Measurements from ENCODE around the gene KIF18B.

The KIF18B gene

DNA sequence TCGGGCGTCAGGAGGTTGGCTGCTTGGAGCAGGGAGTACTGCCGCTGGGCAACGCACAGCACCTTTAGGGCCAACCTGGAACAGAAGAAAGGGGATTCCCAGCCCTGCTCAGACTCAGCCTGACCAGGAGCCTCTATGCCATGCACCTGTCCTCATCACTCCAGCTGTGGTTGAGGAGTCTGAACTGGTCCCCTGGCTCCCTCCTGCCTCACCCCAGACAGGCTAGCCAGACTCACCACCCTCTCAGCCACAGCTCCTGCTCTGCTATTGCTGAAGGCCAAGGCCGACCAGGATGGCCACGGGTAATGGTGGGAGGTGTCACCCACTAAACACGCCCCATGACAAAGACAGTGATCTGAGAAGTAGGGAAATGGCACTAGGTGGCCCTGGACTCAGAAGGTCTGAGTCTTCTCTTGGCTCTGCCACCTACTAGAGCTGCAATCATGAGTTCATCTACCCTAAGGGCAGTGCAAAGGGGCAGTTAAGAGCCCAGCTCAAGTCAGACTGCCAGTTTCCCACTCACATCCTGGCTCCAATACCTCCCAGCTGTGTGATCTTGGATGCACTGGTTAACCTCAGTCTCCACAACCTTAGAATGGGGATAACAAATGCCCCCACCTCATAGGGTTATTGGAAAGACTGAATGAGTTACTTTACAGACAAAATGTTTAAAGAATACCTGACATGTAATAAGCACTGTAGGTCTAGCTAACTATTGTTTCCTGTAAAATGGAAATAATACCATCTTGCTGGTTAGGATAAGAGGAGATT, 18.4 kb downstream of the KIF18B start:
- POLR2A ChIA-PET = no interaction called here
- DNase-seq (ENCODE audit: extremely low spot score) = no peak
- no peak for TF ChIP-seq ZNF384 (IDR thresholded peaks at IDR 0.05)
- TF ChIP-seq FOXK2 (IDR thresholded peaks at IDR 0.05) = no peak
- no peak for TF ChIP-seq TARDBP (IDR thresholded peaks at IDR 0.05)
- TF ChIP-seq, protein P1, sequence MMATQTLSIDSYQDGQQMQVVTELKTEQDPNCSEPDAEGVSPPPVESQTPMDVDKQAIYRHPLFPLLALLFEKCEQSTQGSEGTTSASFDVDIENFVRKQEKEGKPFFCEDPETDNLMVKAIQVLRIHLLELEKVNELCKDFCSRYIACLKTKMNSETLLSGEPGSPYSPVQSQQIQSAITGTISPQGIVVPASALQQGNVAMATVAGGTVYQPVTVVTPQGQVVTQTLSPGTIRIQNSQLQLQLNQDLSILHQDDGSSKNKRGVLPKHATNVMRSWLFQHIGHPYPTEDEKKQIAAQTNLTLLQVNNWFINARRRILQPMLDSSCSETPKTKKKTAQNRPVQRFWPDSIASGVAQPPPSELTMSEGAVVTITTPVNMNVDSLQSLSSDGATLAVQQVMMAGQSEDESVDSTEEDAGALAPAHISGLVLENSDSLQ (IDR thresholded peaks at IDR 0.05) = no peak
- TF ChIP-seq ELF4 (IDR thresholded peaks at IDR 0.05) = no peak
- TF ChIP-seq L3MBTL2 (conservative IDR thresholded peaks at IDR 0.05) = no peak
- TF ChIP-seq BHLHE40 (IDR thresholded peaks at IDR 0.05; ENCODE audit: borderline replicate concordance) = no peak
- TF ChIP-seq FOXM1 (IDR thresholded peaks at IDR 0.05; ENCODE audit: borderline replicate concordance) = no peak
- no peak for TF ChIP-seq FOXA1 (IDR thresholded peaks at IDR 0.05)
- TF ChIP-seq HDGF (IDR thresholded peaks at IDR 0.05; ENCODE audit: borderline replicate concordance) = no peak
- CTCF ChIA-PET = no interaction called here

DNA sequence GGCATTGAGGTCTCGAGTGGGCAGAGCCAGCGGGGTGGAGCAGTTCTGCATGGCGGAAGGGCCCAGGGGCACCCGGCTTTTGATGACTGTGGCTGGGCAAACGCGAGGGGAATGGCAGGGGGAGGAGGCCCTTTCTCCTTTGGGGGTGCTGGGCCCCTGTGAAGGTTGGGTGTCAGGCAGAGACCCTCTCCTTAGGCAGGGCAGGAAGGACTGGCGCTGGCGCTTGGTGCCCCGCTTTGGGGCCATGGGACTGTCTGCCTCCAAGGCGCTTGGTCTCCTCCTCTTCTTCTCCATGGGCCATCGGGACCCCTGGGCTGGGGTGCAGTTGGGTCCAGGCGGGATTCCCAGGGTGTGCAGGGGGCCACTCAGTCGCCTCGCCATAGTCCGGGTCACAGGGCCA, 19.4 kb downstream of the KIF18B start:
- no peak for DNase-seq (ENCODE audit: extremely low spot score)
- ChIA-PET POLR2A (interaction anchor here (1.9 kb wide), 1 partner anchor 11 kb away, joined by 7 read pairs; no protein-coding TSS in a partner anchor), CTCF (no interaction called here)
- no peak for TF ChIP-seq FOXA1 (IDR thresholded peaks at IDR 0.05)
- no peak for TF ChIP-seq SUZ12 (IDR thresholded peaks at IDR 0.05)

DNA sequence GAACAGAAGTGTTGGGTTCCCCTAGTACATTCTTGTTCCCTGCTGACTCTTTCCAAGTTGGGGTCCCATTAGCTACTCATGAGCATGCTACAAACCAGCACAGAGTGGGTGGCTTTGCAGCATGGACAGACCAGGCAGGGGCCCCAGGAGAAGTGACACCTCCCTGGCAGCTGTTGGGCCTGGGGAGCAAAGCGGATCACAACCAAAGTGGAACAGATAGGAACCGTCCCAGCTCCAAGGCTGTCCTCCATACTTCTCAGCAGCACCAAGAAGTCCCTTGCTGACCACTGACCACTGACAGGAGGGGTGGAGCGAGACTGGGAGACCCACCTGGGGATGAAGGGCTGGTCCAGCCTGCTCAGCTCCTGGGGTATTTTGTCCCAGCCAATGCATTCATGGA, 19.9 kb downstream of the KIF18B start:
- no peak for DNase-seq (ENCODE audit: extremely low spot score)
- no peak for TF ChIP-seq SP1 (IDR thresholded peaks at IDR 0.05)
- TF ChIP-seq FOXM1 (IDR thresholded peaks at IDR 0.05; ENCODE audit: borderline replicate concordance) = no peak
- no peak for TF ChIP-seq ZNF384 (IDR thresholded peaks at IDR 0.05)
- TF ChIP-seq L3MBTL2 (conservative IDR thresholded peaks at IDR 0.05) = no peak
- TF ChIP-seq BHLHE40 (IDR thresholded peaks at IDR 0.05; ENCODE audit: borderline replicate concordance) = no peak
- TF ChIP-seq CTBP1 (IDR thresholded peaks at IDR 0.05; ENCODE audit: borderline replicate concordance) = no peak
- TF ChIP-seq SUZ12 (IDR thresholded peaks at IDR 0.05) = no peak
- TF ChIP-seq HDGF (IDR thresholded peaks at IDR 0.05; ENCODE audit: borderline replicate concordance) = no peak
- TF ChIP-seq, protein P1 (IDR thresholded peaks at IDR 0.05) = no peak
- TF ChIP-seq LEF1 (IDR thresholded peaks at IDR 0.05; ENCODE audit: borderline replicate concordance) = no peak
- TF ChIP-seq FOXA1 (IDR thresholded peaks at IDR 0.05) = no peak
- TF ChIP-seq NFRKB (IDR thresholded peaks at IDR 0.05) = no peak
- no peak for TF ChIP-seq ARNT (IDR thresholded peaks at IDR 0.05)
- CTCF ChIA-PET = no interaction called here
- POLR2A ChIA-PET = interaction anchor here (1.9 kb wide), 1 partner anchor 12 kb away, joined by 7 read pairs; no protein-coding TSS in a partner anchor

DNA sequence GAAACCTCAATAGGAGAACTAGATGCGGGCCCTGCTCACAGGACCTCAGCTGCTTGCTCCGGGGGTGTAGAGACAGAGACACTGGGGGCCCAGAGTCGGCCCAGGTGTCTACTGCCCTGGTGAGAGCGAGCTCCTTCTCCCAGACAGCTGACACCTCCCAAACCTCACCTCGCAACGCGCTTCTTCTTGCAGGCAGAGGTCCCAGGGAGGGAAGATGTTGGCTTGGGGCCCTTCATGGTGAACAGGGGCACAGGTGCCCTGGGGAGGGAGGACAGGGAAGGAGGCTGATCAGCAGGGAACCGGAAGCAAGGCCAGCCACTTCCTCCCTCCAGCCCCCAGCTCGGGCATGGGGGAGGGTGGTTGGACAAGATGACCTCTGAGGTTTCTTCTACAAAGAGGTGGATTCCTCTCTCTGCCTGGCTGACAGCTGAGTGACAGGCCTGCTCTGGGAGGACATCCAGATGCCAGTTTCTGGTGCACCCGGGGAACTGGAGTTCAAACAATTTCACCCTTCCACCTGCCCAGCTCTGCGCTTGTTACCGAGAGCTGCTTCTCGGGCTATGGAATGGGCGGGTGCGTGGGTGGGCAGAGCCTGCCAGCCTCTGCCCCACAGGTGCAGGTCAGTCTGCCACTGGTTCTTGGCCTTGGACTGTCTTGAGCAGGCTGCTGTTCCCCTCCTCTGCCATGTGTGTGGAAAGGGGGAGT, 20.6 kb downstream of the KIF18B start:
- ChIA-PET POLR2A (interaction anchor here (1.9 kb wide), 1 partner anchor 13 kb away, joined by 7 read pairs; no protein-coding TSS in a partner anchor), CTCF (no interaction called here)

DNA sequence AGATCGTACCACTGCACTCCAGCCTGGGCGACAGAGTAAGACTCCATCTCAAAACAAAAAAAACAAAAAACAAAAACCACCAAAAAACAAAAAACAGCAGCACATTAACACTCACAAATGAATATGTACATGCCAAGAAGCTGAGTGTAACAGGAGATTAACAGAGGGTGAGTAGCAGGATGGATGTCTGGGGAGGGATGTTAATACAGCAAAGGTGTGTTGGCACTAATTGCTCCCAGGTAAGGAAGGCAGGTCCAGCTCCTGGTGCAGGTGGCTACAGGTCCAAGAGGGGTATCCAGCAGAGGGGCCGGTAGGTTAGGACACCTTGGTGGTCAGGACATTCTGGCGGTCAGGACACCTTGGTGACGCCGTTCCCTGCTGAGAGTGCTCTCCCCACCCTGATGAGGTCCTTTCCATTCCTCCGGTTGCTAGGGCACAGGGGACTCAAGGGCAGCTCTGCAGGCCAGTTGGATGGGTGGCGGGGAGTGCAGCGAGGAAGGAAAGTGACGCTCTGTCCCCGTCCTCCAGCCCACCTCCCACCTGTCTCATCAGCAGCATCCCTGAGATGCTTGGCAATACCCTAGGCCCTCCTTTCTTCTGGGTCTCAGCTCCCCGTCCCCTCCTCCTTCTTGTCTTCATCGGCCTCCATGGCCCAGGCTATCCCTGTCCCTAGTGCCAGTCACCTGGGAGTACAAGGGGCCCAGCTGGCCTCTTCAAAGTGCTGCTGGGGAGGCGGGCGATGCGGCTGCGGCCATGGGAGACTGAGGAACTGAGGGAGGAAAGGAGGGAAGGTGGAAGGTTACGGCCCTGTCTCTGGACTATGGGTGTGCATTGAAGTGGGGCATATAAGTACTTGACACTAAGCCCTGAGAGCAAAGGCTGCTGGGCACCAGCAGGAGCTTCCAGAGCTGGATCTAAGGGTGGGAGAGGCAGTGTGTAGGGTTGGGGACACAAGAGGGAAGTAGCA, 21.6 kb downstream of the KIF18B start:
- ChIA-PET POLR2A (interaction anchor here (1.9 kb wide), 1 partner anchor 14 kb away, joined by 7 read pairs; no protein-coding TSS in a partner anchor), CTCF (interaction anchor here (0.6 to 1.1 kb wide), 2 partner anchors 9 to 97 kb away, joined by 3 read pairs; no protein-coding TSS in a partner anchor)
- TF ChIP-seq BHLHE40 (IDR thresholded peaks at IDR 0.05; ENCODE audit: borderline replicate concordance) (no peak), ZNF384 (IDR thresholded peaks at IDR 0.05) (no peak), FOXK2 (IDR thresholded peaks at IDR 0.05) (no peak), SUZ12 (IDR thresholded peaks at IDR 0.05) (no peak), ARNT (IDR thresholded peaks at IDR 0.05) (no peak), L3MBTL2 (conservative IDR thresholded peaks at IDR 0.05) (no peak), FOXM1 (IDR thresholded peaks at IDR 0.05; ENCODE audit: borderline replicate concordance) (no peak), CTBP1 (IDR thresholded peaks at IDR 0.05; ENCODE audit: borderline replicate concordance) (no peak), HDGF (IDR thresholded peaks at IDR 0.05; ENCODE audit: borderline replicate concordance) (no peak), TARDBP (IDR thresholded peaks at IDR 0.05) (no peak), FOXA1 (IDR thresholded peaks at IDR 0.05) (no peak), LEF1 (IDR thresholded peaks at IDR 0.05; ENCODE audit: borderline replicate concordance) (no peak), SP1 (IDR thresholded peaks at IDR 0.05) (no peak), NFRKB (IDR thresholded peaks at IDR 0.05) (no peak)
- TF ChIP-seq, protein P1 (IDR thresholded peaks at IDR 0.05) = no peak
- no peak for DNase-seq (ENCODE audit: extremely low spot score)

More for the DNA sequence above, 20.6 kb downstream of the KIF18B start:
- TF ChIP-seq ARNT (IDR thresholded peaks at IDR 0.05) (no peak), ELF4 (IDR thresholded peaks at IDR 0.05) (no peak), NFRKB (IDR thresholded peaks at IDR 0.05) (no peak), FOXA1 (IDR thresholded peaks at IDR 0.05) (no peak), SP1 (IDR thresholded peaks at IDR 0.05) (no peak), ZNF384 (IDR thresholded peaks at IDR 0.05) (no peak), TARDBP (IDR thresholded peaks at IDR 0.05) (no peak), FOXM1 (IDR thresholded peaks at IDR 0.05; ENCODE audit: borderline replicate concordance) (no peak), FOXK2 (IDR thresholded peaks at IDR 0.05) (no peak), SUZ12 (IDR thresholded peaks at IDR 0.05) (no peak), BHLHE40 (IDR thresholded peaks at IDR 0.05; ENCODE audit: borderline replicate concordance) (no peak), LEF1 (IDR thresholded peaks at IDR 0.05; ENCODE audit: borderline replicate concordance) (no peak), HDGF (IDR thresholded peaks at IDR 0.05; ENCODE audit: borderline replicate concordance) (no peak), L3MBTL2 (conservative IDR thresholded peaks at IDR 0.05) (no peak)
- TF ChIP-seq, protein P1 (IDR thresholded peaks at IDR 0.05) = no peak
- DNase-seq (ENCODE audit: extremely low spot score) = no peak
